ENCODE results near the gene MLXIP.

- TF ChIP-seq TAF1 (IDR thresholded peaks at IDR 0.05; ENCODE audit: borderline replicate concordance, insufficient read depth, low read length) (no peak), POLR2AphosphoS5 (IDR thresholded peaks at IDR 0.05; ENCODE audit: low read depth, low read length) (no peak), REST (IDR thresholded peaks at IDR 0.05; ENCODE audit: insufficient read depth in 1 of 2, low read depth in 2 of 2, low read length in 2 of 2) (no peak)
These were observed 92.8 kb downstream of the MLXIP start for GRCh38 chr12:122171399-122171798.

Measured in PFSK-1 (cell line).